C4-2B (cell line): ENCODE data around the gene ENO2.

Experiments
- H3K27ac ChIP-seq: fragments of 450-650 bp; 2 replicates; pipeline ENCODE4 v1.5.1; 2017
- ZFX ChIP-seq: fragments of 450-650 bp; IDR thresholded peaks from 2 replicates; pipeline ENCODE4 v1.6.1; 2017
- TF ChIP-seq, protein P1 (sequence below): fragments of 450-650 bp; conservative IDR thresholded peaks from 2 replicates; pipeline ENCODE4 v1.5.1; 2017; ENCODE audit warnings: mild to moderate bottlenecking

The ENO2 gene

DNA sequence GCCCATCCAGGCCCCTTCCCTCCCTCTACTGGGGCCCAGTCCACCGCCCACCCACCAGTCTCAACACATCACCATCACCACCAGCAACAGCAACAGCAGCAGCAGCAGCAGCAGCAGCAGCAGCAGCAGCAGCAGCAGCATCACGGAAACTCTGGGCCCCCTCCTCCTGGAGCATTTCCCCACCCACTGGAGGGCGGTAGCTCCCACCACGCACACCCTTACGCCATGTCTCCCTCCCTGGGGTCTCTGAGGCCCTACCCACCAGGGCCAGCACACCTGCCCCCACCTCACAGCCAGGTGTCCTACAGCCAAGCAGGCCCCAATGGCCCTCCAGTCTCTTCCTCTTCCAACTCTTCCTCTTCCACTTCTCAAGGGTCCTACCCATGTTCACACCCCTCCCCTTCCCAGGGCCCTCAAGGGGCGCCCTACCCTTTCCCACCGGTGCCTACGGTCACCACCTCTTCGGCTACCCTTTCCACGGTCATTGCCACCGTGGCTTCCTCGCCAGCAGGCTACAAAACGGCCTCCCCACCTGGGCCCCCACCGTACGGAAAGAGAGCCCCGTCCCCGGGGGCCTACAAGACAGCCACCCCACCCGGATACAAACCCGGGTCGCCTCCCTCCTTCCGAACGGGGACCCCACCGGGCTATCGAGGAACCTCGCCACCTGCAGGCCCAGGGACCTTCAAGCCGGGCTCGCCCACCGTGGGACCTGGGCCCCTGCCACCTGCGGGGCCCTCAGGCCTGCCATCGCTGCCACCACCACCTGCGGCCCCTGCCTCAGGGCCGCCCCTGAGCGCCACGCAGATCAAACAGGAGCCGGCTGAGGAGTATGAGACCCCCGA, 22.5 kb downstream of the ENO2 start:
- peak overlapping the region; percentile 86 for H3K27ac ChIP-seq
- TF ChIP-seq ZFX, result no peak
- TF ChIP-seq, protein P1, sequence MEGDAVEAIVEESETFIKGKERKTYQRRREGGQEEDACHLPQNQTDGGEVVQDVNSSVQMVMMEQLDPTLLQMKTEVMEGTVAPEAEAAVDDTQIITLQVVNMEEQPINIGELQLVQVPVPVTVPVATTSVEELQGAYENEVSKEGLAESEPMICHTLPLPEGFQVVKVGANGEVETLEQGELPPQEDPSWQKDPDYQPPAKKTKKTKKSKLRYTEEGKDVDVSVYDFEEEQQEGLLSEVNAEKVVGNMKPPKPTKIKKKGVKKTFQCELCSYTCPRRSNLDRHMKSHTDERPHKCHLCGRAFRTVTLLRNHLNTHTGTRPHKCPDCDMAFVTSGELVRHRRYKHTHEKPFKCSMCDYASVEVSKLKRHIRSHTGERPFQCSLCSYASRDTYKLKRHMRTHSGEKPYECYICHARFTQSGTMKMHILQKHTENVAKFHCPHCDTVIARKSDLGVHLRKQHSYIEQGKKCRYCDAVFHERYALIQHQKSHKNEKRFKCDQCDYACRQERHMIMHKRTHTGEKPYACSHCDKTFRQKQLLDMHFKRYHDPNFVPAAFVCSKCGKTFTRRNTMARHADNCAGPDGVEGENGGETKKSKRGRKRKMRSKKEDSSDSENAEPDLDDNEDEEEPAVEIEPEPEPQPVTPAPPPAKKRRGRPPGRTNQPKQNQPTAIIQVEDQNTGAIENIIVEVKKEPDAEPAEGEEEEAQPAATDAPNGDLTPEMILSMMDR, result no peak

DNA sequence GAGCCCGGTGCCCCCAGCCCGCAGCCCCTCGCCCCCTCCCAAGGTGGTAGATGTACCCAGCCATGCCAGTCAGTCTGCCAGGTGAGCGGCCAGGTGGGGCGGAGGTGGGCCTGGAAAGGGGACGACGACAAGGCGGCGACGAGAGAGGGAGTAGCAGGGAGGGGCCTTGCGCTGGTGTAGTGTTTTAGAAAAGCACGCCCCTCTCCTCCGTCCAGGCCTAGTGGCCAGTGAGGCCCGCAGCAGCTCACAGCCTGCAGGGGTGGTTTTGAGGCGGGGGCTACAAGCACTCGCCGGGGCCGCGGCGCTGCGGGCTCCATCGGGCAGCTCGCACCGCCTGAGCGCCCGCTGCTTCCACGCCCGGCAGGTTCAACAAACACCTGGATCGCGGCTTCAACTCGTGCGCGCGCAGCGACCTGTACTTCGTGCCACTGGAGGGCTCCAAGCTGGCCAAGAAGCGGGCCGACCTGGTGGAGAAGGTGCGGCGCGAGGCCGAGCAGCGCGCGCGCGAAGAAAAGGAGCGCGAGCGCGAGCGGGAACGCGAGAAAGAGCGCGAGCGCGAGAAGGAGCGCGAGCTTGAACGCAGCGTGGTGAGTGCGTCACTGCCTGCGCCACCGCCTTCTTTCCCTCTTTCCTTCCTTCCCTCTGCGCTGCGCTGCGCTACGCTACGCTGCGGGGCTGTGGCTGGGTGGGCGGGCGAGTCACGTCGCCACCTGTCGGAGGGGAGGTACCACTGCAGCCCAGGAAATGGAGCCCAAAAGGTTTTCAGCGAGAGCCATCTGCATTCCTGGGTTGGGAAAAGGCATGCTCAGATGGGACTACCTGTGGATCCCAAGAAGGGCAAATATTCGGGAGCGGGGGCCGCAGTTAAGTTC, 23.3 kb downstream of the ENO2 start:
- peak; percentile 73; the same call in 1 of the 2 replicates for TF ChIP-seq ZFX
- TF ChIP-seq, protein P1, result peak; percentile 98
- peak overlapping the region; percentile 86 for H3K27ac ChIP-seq

DNA sequence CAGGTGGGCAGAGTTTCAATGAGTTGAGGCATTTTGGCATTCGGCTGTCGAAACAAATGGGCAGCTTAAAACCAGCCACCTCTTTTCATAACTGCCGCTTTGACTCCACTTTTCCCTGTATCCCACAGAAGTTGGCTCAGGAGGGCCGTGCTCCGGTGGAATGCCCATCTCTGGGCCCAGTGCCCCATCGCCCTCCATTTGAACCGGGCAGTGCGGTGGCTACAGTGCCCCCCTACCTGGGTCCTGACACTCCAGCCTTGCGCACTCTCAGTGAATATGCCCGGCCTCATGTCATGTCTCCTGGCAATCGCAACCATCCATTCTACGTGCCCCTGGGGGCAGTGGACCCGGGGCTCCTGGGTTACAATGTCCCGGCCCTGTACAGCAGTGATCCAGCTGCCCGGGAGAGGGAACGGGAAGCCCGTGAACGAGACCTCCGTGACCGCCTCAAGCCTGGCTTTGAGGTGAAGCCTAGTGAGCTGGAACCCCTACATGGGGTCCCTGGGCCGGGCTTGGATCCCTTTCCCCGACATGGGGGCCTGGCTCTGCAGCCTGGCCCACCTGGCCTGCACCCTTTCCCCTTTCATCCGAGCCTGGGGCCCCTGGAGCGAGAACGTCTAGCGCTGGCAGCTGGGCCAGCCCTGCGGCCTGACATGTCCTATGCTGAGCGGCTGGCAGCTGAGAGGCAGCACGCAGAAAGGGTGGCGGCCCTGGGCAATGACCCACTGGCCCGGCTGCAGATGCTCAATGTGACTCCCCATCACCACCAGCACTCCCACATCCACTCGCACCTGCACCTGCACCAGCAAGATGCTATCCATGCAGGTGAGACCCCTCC, 24.2 kb downstream of the ENO2 start:
- peak overlapping the region; percentile 86 for H3K27ac ChIP-seq
- no peak for TF ChIP-seq ZFX
- TF ChIP-seq, protein P1, result peak; percentile 32

DNA sequence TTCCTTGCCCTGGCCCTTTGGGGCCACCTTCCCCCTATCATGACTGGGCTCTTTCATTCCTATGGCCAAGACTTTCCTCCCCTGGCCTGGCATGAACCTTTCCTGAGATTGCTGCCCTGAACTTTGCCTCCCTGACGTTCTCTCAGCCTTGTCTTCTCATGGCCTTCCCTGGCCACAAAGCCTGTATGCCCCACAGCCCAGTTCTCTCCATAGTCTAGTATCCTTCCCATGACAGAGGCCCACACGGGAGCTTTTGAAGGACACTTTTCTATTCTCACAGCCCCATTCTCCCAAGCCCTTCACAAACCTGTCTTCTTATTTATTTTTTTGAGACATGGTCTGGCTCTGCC, 24.8 kb downstream of the ENO2 start:
- H3K27ac ChIP-seq, result no peak overlapping the region; the same call in 1 of the 2 replicates
- TF ChIP-seq, protein P1, result no peak
- TF ChIP-seq ZFX, result no peak

DNA sequence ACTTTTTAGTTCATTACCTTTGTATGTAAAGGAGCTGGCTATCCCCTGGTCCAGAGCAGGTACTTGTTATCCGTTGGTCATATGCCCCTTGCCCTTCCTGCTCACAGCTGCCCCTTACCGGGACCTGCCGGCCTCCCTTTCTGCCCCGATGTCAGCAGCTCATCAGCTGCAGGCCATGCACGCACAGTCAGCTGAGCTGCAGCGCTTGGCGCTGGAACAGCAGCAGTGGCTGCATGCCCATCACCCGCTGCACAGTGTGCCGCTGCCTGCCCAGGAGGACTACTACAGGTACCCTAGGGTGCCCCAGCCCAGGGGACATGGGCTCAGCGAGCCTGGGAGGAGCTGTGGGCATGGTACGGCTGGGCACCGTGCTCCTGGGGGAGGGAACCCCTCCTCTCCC, 26.9 kb downstream of the ENO2 start:
- H3K27ac ChIP-seq, result no peak overlapping the region; the same call in 1 of the 2 replicates
- TF ChIP-seq, protein P1, result no peak
- TF ChIP-seq ZFX, result no peak

DNA sequence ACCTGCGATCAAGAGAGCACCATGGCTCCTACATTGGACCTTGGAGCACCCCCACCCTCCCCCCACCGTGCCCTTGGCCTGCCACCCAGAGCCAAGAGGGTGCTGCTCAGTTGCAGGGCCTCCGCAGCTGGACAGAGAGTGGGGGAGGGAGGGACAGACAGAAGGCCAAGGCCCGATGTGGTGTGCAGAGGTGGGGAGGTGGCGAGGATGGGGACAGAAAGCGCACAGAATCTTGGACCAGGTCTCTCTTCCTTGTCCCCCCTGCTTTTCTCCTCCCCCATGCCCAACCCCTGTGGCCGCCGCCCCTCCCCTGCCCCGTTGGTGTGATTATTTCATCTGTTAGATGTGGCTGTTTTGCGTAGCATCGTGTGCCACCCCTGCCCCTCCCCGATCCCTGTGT, 27.4 kb downstream of the ENO2 start:
- no peak overlapping the region for H3K27ac ChIP-seq
- no peak for TF ChIP-seq ZFX
- TF ChIP-seq, protein P1, result no peak
